Measurements from ENCODE around the gene PKD1L1. TPM values are rescaled to one million over a fixed set of nuclear protein-coding genes. Genes with fewer than 3 reads are reported as not detected.

PKD1L1 gene
- total and polyA plus RNA-seq, 4 experiments from 2014 or later: 0.55 to 0.73 TPM; not detected in 2

- Histone ChIP-seq H3K9me3 (ENCODE audit: control insufficient read depth in 1 of 2, low read length in 2 of 2) (no peaks in the 10 kb centered on the region), H3K36me3 (ENCODE audit: insufficient read depth, low read length) (no peaks in the 10 kb centered on the region), H3K27ac (ENCODE audit: low read depth, low read length) (no peak overlapping the region), H3K27me3 (ENCODE audit: insufficient read depth, low read length) (no peaks in the 10 kb centered on the region), H3K4me3 (ENCODE audit: low read length in 2 of 2) (no peak overlapping the region), H3K4me1 (ENCODE audit: insufficient read depth, low read length) (no peaks in the 10 kb centered on the region)
- Mint-ChIP-seq H3K27me3 (no peaks in the 10 kb centered on the region), H3K4me3 (no peak overlapping the region), H3K4me1 (no peaks in the 10 kb centered on the region), H3K9me3 (no peaks in the 10 kb centered on the region), H3K27ac (no peak overlapping the region), H3K36me3 (no peaks in the 10 kb centered on the region)
- ChIA-PET CTCF (ENCODE audit: partially characterized antibody) (no interaction called here), POLR2A (ENCODE audit: partially characterized antibody) (no interaction called here)
- intact Hi-C loops (cut with micrococcal nuclease): no loop called here
- no peak for DNase-seq
These were observed 46.7 kb downstream of the PKD1L1 start for GRCh38 chr7:47901542-47901941.

GRCh38 chr7:47897831-47898230 is 50.4 kb downstream of the PKD1L1 start:
- Mint-ChIP-seq H3K36me3 (no peaks in the 10 kb centered on the region), H3K27me3 (no peaks in the 10 kb centered on the region), H3K4me3 (no peak overlapping the region), H3K9me3 (no peaks in the 10 kb centered on the region), H3K4me1 (peaks cover 0 to 2% (median 0%) of the 10 kb centered on the region in 4 donors), H3K27ac (no peak overlapping the region)
- H3K4me1 ChIP-seq (ENCODE audit: insufficient read depth, low read length): no peaks in the 10 kb centered on the region
- intact Hi-C loops (cut with micrococcal nuclease): no loop called here
- H3K27ac ChIP-seq (ENCODE audit: low read depth, low read length): no peak overlapping the region
- ChIA-PET CTCF (ENCODE audit: partially characterized antibody) (no interaction called here), POLR2A (ENCODE audit: partially characterized antibody) (no interaction called here)
- no peaks in the 10 kb centered on the region for H3K36me3 ChIP-seq (ENCODE audit: insufficient read depth, low read length)
- H3K27me3 ChIP-seq (ENCODE audit: insufficient read depth, low read length): no peaks in the 10 kb centered on the region
- no peaks in the 10 kb centered on the region for H3K9me3 ChIP-seq (ENCODE audit: control insufficient read depth in 1 of 2, low read length in 2 of 2)
- H3K4me3 ChIP-seq (ENCODE audit: low read length in 2 of 2): no peak overlapping the region
- DNase-seq: no peak

DNA sequence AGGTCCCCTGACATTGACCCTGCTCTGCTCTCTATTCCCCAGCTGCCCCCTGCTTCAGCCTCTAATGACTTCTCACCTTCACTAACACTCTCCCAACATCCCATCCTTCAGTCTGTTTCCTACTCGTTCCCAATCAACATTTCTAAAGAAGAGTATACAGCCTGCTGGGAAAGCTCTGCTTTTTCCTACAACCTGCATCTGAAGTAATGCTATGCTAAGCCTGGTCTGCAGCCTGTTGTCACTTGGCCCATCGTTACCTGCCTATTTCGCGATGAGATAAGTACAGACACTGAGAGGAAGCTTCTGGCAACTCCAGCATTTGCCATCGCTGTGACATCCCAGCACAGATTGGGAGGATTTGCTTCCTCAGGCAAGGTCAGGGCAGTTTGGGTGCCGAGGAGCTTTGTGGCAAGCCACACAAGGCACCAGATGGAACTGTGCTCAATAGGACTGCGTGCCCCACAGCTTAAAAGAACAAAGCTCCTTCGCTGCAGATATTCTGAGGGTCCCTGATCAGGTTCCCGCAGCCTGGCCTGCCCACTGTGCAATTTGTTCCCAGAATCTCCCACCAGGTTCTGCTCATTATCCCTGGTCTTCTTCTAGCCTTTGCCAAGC is 51.4 kb downstream of the PKD1L1 start:
- CTCF ChIA-PET (ENCODE audit: partially characterized antibody): no interaction called here
- no peak for DNase-seq
- POLR2A ChIA-PET (ENCODE audit: partially characterized antibody): no interaction called here
- no peaks in the 10 kb centered on the region for H3K27me3 Mint-ChIP-seq
- intact Hi-C loops (cut with micrococcal nuclease): no loop called here
- no peak overlapping the region for H3K27ac Mint-ChIP-seq
- H3K36me3 Mint-ChIP-seq: no peaks in the 10 kb centered on the region
- Histone ChIP-seq H3K36me3 (ENCODE audit: insufficient read depth, low read length) (no peaks in the 10 kb centered on the region), H3K9me3 (ENCODE audit: control insufficient read depth in 1 of 2, low read length in 2 of 2) (no peaks in the 10 kb centered on the region), H3K4me3 (ENCODE audit: low read length in 2 of 2) (no peak overlapping the region), H3K27ac (ENCODE audit: low read depth, low read length) (no peak overlapping the region), H3K4me1 (ENCODE audit: insufficient read depth, low read length) (no peaks in the 10 kb centered on the region), H3K27me3 (ENCODE audit: insufficient read depth, low read length) (no peaks in the 10 kb centered on the region)
- no peak overlapping the region for H3K4me3 Mint-ChIP-seq
- peaks cover 0 to 2% (median 0%) of the 10 kb centered on the region in 4 donors for H3K4me1 Mint-ChIP-seq
- no peaks in the 10 kb centered on the region for H3K9me3 Mint-ChIP-seq

GRCh38 chr7:47895026-47895425 is 53.2 kb downstream of the PKD1L1 start:
- no peaks in the 10 kb centered on the region for H3K36me3 ChIP-seq (ENCODE audit: insufficient read depth, low read length)
- H3K27ac Mint-ChIP-seq: no peak overlapping the region
- H3K4me3 ChIP-seq (ENCODE audit: low read length in 2 of 2): no peak overlapping the region
- no peaks in the 10 kb centered on the region for H3K36me3 Mint-ChIP-seq
- no peaks in the 10 kb centered on the region for H3K27me3 ChIP-seq (ENCODE audit: insufficient read depth, low read length)
- H3K9me3 Mint-ChIP-seq: no peaks in the 10 kb centered on the region
- CTCF ChIA-PET (ENCODE audit: partially characterized antibody): no interaction called here
- H3K4me3 Mint-ChIP-seq: no peak overlapping the region
- no peaks in the 10 kb centered on the region for H3K27me3 Mint-ChIP-seq
- H3K9me3 ChIP-seq (ENCODE audit: control insufficient read depth in 1 of 2, low read length in 2 of 2): no peaks in the 10 kb centered on the region
- H3K4me1 Mint-ChIP-seq: peaks cover 0 to 2% (median 0%) of the 10 kb centered on the region in 4 donors
- no peak overlapping the region for H3K27ac ChIP-seq (ENCODE audit: low read depth, low read length)
- DNase-seq: no peak
- H3K4me1 ChIP-seq (ENCODE audit: insufficient read depth, low read length): no peaks in the 10 kb centered on the region
- POLR2A ChIA-PET (ENCODE audit: partially characterized antibody): no interaction called here
- intact Hi-C loops (cut with micrococcal nuclease): no loop called here

- no peaks in the 10 kb centered on the region for H3K27me3 Mint-ChIP-seq
- H3K27me3 ChIP-seq (ENCODE audit: insufficient read depth, low read length): no peaks in the 10 kb centered on the region
- no peak overlapping the region for H3K27ac ChIP-seq (ENCODE audit: low read depth, low read length)
- no peaks in the 10 kb centered on the region for H3K36me3 ChIP-seq (ENCODE audit: insufficient read depth, low read length)
- ChIA-PET CTCF (ENCODE audit: partially characterized antibody) (no interaction called here), POLR2A (ENCODE audit: partially characterized antibody) (no interaction called here)
- H3K36me3 Mint-ChIP-seq: no peaks in the 10 kb centered on the region
- peaks cover 0 to 2% (median 0%) of the 10 kb centered on the region in 4 donors for H3K4me1 Mint-ChIP-seq
- no peak overlapping the region for H3K4me3 ChIP-seq (ENCODE audit: low read length in 2 of 2)
- no peak for DNase-seq
- H3K27ac Mint-ChIP-seq: no peak overlapping the region
- H3K4me1 ChIP-seq (ENCODE audit: insufficient read depth, low read length): no peaks in the 10 kb centered on the region
- no peaks in the 10 kb centered on the region for H3K9me3 ChIP-seq (ENCODE audit: control insufficient read depth in 1 of 2, low read length in 2 of 2)
- no peaks in the 10 kb centered on the region for H3K9me3 Mint-ChIP-seq
- intact Hi-C loops (cut with micrococcal nuclease): no loop called here
- H3K4me3 Mint-ChIP-seq: no peak overlapping the region
These were observed 54.4 kb downstream of the PKD1L1 start for GRCh38 chr7:47893721-47894365.

- Histone ChIP-seq H3K4me1 (ENCODE audit: insufficient read depth, low read length) (no peaks in the 10 kb centered on the region), H3K9me3 (ENCODE audit: control insufficient read depth in 1 of 2, low read length in 2 of 2) (no peaks in the 10 kb centered on the region), H3K27me3 (ENCODE audit: insufficient read depth, low read length) (no peaks in the 10 kb centered on the region), H3K27ac (ENCODE audit: low read depth, low read length) (no peak overlapping the region), H3K36me3 (ENCODE audit: insufficient read depth, low read length) (no peaks in the 10 kb centered on the region), H3K4me3 (ENCODE audit: low read length in 2 of 2) (no peak overlapping the region)
- POLR2A ChIA-PET (ENCODE audit: partially characterized antibody): no interaction called here
- no peaks in the 10 kb centered on the region for H3K36me3 Mint-ChIP-seq
- H3K27ac Mint-ChIP-seq: no peak overlapping the region
- H3K27me3 Mint-ChIP-seq: no peaks in the 10 kb centered on the region
- CTCF ChIA-PET (ENCODE audit: partially characterized antibody): no interaction called here
- no peak for DNase-seq
- no peak overlapping the region for H3K4me3 Mint-ChIP-seq
- H3K9me3 Mint-ChIP-seq: no peaks in the 10 kb centered on the region
- intact Hi-C loops (cut with micrococcal nuclease): no loop called here
- peaks cover 0 to 2% (median 0%) of the 10 kb centered on the region in 4 donors for H3K4me1 Mint-ChIP-seq
These were observed 55.0 kb downstream of the PKD1L1 start for GRCh38 chr7:47893238-47893637.

DNA sequence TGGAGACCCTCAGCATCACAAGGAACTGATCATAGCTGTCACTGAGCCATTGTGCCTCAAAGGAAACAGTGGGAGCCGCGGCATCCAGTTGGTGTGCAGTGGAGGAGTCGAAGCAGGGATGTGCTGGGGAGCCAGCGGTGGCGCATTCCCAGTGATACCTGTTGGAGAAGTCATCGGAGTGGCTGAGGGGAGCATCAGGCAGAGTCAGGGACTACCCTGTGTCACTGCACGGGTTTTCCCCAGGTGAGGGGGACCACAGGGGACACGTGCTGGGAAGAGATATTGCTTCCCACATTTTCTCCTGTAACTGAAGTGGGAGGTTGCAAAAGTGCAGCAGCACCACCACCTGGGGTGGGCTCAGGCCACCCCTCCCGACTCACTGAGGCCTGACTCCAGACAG is 57.7 kb downstream of the PKD1L1 start:
- Mint-ChIP-seq H3K27ac (no peak overlapping the region), H3K36me3 (no peaks in the 10 kb centered on the region), H3K27me3 (no peaks in the 10 kb centered on the region), H3K4me3 (no peak overlapping the region), H3K4me1 (peaks cover 0 to 2% (median 0%) of the 10 kb centered on the region in 4 donors), H3K9me3 (no peaks in the 10 kb centered on the region)
- intact Hi-C loops (cut with micrococcal nuclease): no loop called here
- no peak overlapping the region for H3K27ac ChIP-seq (ENCODE audit: low read depth, low read length)
- ChIA-PET POLR2A (ENCODE audit: partially characterized antibody) (no interaction called here), CTCF (ENCODE audit: partially characterized antibody) (no interaction called here)
- H3K27me3 ChIP-seq (ENCODE audit: insufficient read depth, low read length): no peaks in the 10 kb centered on the region
- no peaks in the 10 kb centered on the region for H3K36me3 ChIP-seq (ENCODE audit: insufficient read depth, low read length)
- no peak overlapping the region for H3K4me3 ChIP-seq (ENCODE audit: low read length in 2 of 2)
- DNase-seq: no peak
- no peaks in the 10 kb centered on the region for H3K9me3 ChIP-seq (ENCODE audit: control insufficient read depth in 1 of 2, low read length in 2 of 2)
- H3K4me1 ChIP-seq (ENCODE audit: insufficient read depth, low read length): no peaks in the 10 kb centered on the region

Measured in CD4-positive, alpha-beta memory T cell (primary cell).